Stimulated activated CD4-positive, alpha-beta T cell treated with anti-CD3 and anti-CD28 coated beads, TNF-alpha, amount 100 ng/mL, for 4 hours (primary cell): ENCODE measurements around the gene CRYBA2.

Source experiments
- DNase-seq, 3 experiments: peaks; one replicate each; pipeline ENCODE4 v3.0.0-alpha.2; 2020; ENCODE audit warnings: low read depth in 3 of 3

Gene CRYBA2

DNA sequence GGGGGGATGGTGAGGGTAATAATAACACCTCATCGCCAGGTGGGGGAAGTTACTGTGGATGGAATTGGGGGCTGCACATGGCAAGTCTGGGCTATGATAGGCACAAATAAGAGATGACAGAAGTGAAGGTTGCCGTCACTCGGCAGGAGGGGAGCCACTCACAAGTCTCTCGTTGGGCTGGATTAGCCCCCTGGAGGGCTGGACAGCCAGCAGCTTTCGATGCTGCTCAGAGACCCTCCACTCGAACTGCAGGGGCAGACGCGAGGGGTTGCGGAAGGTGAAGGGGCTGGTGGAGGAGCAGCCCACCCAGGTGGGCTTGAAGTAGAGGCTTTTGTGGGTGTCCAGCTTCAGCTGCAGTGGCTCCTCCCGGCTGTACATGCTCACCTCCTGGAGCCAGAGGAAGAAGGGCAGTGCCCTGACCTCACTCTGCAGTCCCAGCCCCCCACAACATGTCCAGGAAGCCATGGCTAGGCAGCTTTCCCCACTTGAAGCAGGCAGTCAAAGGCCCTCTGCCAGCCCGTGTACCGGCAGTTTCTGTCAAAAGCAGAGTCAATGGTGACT is 29.9 kb upstream of the CRYBA2 start:
- no peak for DNase-seq

GRCh38 chr2:219022616-219023015 is 29.4 kb upstream of the CRYBA2 start:
- no peak for DNase-seq

DNA sequence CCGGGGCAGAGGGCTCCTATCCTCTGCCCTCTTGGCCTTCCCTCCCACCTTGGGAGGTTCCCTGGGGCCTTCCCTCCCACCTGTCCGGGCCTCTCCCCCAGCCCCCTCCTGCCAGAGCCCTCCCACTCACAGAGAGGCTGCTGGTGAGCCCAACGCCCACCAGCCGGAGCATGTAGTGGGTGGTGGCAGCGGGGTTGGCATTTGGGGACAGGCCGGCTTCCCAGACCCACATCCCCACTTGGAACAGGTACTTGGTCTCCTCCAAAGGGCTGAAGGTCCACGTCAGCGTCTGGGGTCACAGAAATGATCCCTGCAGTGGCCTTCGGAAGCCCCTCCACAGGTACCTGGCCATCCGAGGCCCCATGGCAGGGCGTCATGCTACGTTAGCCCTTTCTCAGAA is 28.8 kb upstream of the CRYBA2 start:
- DNase-seq = no peak

- DNase-seq = no peak
Measured at GRCh38 chr2:219021591-219021990, 28.4 kb upstream of the CRYBA2 start.

DNA sequence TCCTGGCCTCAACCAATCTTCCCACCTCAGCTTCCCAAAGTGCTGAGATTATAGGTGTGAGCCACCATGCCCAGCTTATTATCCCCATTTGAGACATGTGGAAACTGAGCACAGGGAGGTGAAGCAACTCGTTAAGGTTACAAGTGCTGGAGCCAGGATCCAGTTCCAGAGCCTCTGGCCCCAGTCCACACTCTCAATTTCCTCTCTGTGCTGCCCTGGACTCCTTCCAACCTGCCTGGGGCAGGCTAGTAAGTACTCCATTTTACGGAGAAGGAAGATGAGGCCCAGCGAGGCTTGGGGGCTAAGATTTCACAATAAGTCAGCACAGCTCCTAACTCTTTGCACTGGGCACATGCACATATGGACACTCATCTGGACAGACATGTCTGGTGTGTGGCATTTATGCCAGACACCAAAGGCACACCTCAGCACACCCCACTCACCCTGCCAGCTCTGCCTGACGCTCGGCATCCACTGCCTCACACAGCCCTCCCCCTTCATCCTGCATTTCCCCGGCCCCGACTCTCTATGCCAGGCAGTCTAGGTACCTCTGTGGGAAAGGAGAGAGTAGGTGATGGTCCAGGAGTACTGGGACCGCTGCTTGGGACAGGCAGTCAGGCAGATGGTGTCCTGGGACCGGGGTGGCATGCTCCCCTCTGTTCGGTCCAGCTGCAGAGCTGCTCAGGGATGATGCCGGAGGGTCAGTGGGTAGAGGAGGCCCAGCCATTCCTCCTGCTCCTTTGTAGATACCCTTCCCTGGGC is 27.6 kb upstream of the CRYBA2 start:
- no peak for DNase-seq

DNA sequence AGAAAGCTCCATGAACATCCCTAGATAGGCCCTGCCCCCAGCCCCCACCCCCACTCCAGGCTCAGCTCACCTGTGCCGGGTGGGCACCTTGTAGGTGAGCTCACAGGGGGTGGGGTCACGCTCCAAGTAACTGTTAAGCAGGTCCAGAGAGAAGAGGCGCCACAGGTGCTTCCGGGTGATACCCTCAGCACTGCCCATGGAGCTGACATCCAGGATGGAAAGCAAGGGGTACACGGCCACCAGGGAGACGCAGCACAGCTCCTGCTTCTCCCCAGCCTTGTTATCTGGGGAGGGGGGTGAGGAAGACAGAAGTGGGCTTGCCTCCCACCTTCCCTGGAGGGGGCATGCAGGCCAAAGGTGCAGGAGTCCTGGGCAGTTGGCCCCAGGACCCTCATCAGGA is 26.2 kb upstream of the CRYBA2 start:
- DNase-seq = no peak

- DNase-seq = no peak
Measured at GRCh38 chr2:219018726-219019125, 25.5 kb upstream of the CRYBA2 start.

DNA sequence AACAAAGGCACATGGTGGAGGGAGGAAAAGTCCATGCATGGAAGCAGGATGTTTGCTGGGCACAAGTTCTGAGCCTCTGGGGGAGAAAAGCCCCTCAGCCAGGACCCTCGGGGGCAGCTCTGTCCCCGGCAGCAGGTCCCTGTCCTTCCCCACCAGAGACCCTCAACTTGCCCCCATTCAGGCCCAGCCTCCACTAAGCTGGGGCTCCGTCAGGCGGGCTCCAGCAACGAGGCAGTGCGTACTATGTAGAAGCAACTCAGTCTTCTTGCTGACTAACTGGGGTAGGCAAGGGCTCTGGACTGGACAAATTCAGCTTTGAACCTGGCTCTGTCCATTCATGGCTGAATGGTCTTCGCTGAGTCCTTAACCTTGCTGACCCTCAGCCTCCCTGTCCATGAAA is 25.1 kb upstream of the CRYBA2 start:
- no peak for DNase-seq

- no peak for DNase-seq
Measured at GRCh38 chr2:219017201-219017931, 24.1 kb upstream of the CRYBA2 start.

- DNase-seq = no peak
Measured at GRCh38 chr2:219016721-219017120, 23.5 kb upstream of the CRYBA2 start.

DNA sequence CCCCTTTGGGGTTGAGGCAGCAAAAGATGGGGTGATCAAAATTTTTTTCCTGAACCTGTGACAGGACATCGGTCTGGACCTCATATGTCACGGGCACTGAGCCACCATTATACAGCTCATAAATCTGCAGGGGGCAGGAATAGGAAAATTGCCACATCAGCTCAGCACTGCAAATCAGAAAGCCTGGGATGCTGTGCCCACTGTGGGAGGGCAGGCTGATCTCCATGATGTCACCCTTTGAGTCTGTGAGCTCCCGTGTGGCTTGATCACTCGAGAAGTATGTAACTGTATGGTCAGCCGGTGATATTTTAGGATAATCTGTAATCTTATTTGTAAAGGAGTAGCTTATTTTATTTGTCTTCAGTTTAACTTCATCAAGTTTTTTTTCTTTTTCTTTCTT is 17.7 kb upstream of the CRYBA2 start:
- DNase-seq = no peak

- DNase-seq = no peak
Measured at GRCh38 chr2:219010162-219010756, 17.0 kb upstream of the CRYBA2 start.

DNA sequence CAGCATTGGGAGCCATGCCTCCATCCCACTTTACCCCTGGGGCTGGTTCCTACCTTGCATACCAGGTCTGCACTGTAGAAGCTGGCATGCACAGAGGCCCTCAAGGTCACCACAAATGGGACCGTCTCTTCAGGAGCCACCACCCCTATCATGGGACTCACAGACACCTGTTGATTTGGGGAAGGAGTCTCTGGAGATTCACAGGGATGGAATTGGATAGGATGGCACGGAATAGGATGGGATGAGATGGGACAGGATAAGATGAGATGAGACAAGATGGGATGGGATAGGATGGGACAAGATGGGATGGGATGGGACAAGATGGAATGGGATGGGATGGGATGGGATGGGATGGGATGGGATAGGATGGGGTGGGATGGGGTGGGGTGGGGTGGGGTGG is 16.1 kb upstream of the CRYBA2 start:
- DNase-seq = no peak

DNA sequence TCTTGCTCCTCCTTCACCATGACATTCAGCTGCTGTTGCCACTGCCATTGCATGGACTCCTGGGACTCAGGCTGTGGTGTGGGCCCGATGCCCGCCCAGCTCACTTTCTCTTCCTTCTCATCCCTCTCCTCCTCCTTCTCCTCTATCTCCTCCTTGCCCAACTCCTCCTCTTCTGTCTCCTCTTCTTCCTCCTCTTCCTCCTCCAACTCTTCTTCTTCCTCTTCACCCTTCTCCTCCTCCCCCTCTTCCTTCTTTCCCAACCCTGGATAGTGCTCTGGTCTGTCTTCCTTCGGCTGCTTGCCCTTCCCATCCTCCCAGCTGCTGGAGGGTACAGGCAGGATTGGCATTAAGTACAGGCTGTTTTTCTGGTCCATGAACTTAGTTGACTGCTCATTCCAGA is 10.8 kb upstream of the CRYBA2 start:
- no peak for DNase-seq

DNA sequence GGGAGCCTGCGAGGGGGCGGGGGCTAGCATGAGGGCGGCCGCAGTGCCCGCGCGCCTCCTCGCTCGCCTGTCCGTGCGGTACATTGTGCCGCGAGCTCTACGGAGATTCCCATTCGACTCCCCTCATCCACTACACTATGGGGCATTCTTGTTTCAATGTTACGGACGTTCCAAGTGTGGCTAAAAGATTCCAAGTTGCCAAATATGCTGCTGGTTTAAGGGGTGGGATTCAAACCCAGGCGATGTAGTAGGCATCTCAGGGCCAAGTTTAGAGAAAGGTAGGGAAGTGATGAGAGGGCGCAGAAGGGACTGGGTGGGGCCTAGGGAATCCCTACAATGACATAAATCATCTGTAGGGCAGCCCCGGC is 10.0 kb upstream of the CRYBA2 start:
- DNase-seq = no peak

DNA sequence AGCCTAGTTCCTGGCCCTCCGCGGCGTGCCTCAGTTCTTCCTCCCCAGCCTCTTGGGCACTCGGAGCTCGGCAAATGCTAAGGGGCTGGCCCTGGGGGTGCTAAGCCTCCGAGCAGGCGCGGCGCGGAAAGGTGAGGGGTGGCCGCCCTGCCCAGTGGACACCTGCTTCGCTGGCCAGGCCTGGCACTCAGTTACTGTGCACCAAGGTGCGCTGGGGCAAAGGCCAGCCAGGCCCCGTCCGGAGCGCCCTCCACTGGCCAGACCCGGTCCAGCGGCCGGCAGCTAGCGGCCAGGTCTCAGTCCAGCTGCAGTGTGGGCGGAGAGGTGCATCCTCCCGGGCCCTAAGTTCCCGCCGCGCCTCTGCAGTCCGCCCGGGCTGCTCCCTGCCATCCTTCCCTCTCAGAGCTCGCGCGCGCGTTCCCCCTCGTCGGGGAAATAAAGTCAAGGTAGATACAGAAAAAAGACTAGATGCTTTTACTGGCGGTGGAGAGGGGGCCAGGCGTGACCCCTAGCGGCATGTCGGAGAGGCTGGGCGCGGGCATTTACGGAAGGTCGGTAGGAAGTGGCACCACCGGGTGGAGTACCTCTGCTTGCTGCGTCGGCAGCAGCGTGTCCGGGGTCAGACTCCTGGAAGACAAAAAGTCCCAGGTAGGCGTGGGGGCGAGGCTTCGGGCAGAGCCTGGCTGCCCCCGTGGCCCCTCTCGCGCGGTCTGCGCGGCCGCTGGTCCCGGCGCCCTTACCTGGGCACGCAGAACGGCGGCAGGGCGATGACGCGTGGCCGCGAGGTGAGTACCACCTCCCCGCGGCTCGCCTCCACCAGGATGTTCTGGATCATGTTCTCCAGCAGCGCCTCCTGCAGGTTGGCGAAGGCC is 9.4 kb upstream of the CRYBA2 start:
- no peak for DNase-seq

DNA sequence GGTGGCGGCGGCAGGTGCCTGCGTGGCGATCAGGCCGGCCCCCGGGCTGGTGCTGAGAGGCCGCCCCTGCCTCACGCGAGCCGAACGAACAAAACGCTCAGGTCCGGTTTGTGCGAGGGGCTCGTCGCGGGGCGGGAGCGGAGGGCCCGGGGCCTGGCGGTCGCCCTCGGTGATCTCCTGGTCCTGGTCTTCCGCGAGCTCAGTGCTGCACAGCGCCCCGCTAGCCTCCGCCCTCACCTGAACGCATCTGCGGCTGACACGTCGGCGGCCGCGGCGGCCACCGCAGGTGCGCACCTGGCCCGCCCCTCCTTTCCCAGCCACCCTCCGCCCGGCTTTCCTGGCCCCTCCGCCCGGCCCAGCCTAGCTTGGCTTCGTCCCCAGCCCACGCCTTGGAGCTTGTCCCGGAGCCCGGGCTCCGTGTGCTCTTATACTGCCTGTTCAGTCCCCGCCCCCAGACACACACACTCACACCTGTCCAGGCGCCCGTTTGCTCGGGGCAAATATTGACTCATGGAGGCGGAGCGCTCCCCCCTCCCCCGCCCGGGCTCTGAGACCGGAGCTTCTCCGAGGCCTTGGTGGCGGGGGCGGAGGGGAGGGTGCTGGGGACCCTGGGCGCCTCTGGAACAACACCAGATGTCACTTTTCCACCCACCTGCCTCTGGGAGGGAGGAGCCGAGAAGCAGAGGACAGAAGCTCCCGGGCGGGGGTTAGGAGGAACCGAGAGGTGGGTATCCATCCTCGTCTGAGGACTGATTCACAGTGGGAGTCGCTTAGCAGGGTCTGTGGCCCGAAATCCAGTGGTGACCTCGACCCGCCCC is 8.6 kb upstream of the CRYBA2 start:
- DNase-seq = peak in 2 of 3 experiments; percentile 48 to 63

- no peak for DNase-seq
Measured at GRCh38 chr2:219001100-219001576, 7.9 kb upstream of the CRYBA2 start.

DNA sequence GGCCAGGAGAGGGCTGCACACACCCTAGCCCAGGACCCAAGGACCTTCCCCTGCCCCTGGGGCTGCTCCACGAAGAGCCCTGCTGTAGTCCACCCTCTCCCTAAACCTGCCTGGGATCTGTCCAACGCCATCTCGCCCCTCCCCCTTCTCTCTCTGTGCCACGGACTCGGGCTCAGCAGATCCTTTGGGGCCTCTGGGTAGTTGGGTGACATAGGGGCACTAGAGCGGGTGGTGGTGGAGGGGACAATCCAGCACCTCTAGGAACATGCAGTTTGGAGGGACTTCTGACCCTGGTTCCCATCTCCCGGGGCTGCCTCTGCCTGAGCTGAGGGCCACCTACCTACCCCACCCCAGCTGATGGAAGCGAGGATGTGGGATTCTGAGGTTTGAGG is 7.3 kb upstream of the CRYBA2 start:
- DNase-seq = no peak

DNA sequence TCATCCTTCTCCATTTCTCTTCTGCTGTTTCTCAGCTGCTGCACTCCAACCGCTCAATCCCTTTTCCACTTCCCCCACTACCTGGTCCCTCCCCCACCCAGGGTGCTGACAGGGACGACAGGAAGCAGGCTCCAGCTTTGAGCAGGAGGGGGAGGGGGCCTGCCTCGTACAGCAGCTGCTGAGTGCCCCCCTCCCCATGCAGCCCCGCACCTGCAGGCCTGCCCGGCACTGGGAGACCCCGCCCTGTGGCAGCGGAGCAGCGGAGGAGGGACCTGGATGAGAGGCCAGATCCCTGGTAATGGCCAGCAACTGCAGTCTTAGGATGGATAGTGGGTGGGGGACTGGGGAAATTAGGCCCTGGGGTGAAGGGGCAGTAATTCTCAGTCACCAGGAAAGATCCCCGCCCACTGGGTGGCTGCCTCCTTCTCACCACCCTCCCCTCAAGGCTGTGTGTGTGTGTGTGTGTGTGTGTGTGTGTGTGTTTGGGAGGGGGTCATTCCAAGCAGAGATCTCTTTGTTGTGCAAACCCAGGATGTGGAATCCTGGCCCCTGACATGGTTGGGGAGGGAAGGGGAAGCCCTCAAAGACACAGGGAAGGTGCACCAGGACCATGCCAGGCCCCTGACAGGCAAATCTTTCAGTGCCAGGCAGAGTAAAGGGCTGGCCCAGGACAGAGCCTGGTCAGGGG is 6.8 kb upstream of the CRYBA2 start:
- DNase-seq = no peak
